NCI-H2227 (cell line): Measurements from ENCODE around the gene BMP8A.
"Not testable (repeated sequence)": the region's sequence is repeated elsewhere in the genome, so short reads cannot be mapped to it uniquely, and the experiment has no call there.

Experiments used
- DNase-seq: peaks from one replicate; lab custom pipeline; 2025; ENCODE audit not compliant: unreplicated experiment; lab: John Stamatoyannopoulos, UW

Gene BMP8A, protein sequence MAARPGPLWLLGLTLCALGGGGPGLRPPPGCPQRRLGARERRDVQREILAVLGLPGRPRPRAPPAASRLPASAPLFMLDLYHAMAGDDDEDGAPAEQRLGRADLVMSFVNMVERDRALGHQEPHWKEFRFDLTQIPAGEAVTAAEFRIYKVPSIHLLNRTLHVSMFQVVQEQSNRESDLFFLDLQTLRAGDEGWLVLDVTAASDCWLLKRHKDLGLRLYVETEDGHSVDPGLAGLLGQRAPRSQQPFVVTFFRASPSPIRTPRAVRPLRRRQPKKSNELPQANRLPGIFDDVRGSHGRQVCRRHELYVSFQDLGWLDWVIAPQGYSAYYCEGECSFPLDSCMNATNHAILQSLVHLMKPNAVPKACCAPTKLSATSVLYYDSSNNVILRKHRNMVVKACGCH

GRCh38 chr1:39491146-39491921 lies at the start of gene BMP8A:
Gene BMP8A (plus strand): TSS chr1:39491636. CDS start chr1:39491992, 356 bp downstream.
- peak; percentile 78 for DNase-seq

DNA sequence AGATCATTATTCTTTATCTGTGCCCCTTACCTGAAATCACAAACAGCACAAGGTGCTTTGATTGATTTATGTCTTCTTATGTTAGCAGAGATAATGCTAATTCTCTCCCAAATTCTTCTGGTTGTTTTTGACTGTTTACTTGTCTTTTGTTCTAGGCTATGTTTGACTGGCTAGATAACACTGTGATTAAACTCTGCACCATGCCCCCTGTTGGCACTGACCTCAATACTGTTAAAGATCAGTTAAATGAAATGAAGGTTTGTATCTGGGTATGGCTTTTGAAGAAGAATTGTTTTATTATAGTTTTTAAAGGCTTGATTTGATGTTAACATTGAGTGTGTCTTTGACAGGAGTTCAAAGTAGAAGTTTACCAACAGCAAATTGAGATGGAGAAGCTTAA lies 49.6 kb upstream of the BMP8A start:
- DNase-seq, result no peak

DNA sequence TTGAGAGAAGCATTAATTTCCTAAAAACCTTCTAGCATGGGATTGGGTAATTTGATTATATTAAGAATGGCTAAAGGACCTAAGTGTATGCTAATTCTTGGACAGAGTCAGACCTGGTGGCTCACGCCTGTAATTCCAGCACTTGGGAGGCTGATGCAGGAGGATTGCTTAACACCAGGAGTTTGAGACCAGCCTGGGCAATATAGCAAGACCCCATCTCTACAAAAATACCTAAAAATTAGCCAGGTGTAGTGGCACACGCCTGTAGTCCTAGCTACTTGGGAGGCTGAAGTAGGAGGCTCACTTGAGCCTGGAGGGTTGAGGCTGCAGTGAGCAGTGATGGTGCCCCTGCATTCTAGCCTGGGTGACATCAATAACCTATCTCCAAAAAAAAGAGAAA lies 45.9 kb upstream of the BMP8A start:
- DNase-seq, result no peak

- DNase-seq, result no peak
Observed at GRCh38 chr1:39446986-39447567, 44.4 kb upstream of the BMP8A start.

DNA sequence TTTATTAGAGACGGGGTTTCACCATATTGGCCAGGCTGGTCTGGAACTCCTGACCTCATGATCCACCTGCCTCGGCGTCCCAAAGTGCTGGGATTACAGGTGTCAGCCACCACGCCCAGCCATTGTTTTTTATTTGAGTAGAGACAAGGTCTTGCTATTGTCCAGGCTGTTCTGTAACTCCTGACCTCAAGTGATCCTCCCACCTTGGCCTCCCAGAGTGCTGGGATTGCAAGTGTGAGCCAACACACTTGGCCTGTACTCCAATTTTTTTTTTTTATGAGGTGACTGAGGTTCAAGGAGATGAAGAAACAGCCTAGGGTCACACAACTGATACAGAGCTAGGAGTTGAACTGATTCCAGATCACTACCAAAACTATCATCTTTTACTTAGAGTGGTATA lies 41.4 kb upstream of the BMP8A start:
- DNase-seq, result not testable (repeated sequence)

- DNase-seq, result no peak
Observed at GRCh38 chr1:39450956-39451606, 40.4 kb upstream of the BMP8A start.

- DNase-seq, result no peak
Observed at GRCh38 chr1:39452081-39452480, 39.4 kb upstream of the BMP8A start.

DNA sequence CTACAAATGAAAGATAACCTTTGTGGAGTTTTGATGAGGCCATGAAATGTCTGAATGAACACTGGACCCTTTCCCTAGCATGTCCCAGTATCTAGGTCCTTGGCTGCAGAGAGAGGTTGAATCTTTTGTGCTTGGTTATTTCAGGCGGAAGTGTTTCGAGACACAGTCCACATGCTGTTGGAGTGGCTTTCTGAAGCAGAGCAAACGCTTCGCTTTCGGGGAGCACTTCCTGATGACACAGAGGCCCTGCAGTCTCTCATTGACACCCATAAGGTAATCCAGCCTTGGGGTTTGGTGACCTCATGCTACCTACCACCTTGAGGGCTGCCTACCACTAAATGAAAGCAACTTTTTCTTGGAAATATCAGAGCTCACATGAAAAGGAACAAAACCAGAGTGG lies 38.9 kb upstream of the BMP8A start:
- DNase-seq, result no peak

- no peak for DNase-seq
Observed at GRCh38 chr1:39453603-39454002, 37.8 kb upstream of the BMP8A start.

GRCh38 chr1:39458991-39459390 lies 32.4 kb upstream of the BMP8A start:
- DNase-seq, result no peak

- no peak for DNase-seq
Observed at GRCh38 chr1:39462074-39462473, 29.4 kb upstream of the BMP8A start.

- no peak for DNase-seq
Observed at GRCh38 chr1:39466413-39467107, 24.9 kb upstream of the BMP8A start.

- DNase-seq, result not testable (repeated sequence)
Observed at GRCh38 chr1:39467108-39467720, 24.2 kb upstream of the BMP8A start.

DNA sequence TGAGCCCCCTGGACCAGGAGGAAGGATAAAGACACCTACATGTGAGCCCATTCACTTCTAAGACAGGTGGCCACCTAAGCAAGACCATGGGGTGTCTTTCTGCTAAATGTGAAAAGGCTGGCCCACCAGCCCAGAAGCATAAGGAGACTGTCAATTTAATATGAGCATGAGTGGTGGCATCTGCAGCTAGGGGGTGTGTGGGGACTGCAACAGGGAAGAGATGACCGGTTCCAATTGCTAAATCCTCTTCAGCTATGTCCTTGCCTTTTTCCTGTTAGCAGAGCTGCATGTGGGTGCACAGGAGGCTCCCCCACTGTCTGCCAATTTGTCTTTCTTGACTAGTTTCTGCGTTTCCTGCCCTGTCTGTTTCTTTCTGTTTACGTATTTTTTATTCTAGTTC lies 22.3 kb upstream of the BMP8A start:
- DNase-seq, result no peak

GRCh38 chr1:39470040-39470439 lies 21.4 kb upstream of the BMP8A start:
- no peak for DNase-seq

DNA sequence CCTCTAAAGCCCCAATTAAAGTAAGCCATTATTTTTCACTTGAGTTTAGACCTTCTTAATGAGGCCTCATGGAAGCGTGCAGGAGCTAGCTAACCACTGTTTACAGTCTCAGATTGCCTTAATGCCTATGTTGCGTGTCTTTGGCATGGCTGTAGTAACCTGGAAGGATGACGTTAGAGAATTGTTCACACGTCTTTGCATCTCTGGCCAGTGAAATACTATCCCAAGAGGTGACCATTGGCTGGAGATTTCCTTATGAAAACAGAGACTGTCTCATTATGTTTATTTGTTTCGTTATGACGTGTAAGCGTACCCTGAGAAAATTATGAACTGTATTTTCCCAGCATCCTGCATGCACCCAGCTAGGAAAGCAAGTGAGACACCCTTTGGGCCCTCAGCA lies 18.6 kb upstream of the BMP8A start:
- no peak for DNase-seq

DNA sequence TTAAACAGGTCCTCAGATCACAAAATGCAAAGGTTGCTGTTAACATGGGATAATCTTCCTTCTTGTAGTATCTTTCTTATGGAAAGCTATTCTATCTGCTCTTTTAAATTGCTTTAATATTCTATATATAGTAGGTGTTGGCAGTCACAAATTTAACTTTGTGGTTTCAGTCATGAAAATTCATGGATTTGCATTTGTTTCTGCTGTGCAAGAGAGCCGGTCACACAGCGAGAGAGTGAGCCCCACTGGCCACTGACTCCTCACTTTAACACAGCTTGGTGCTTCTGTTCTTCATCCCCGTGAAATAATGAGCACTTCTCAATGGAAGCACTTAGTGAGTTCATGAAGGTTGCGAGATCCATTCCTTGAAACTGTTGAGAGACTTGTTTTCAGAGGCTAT lies 18.1 kb upstream of the BMP8A start:
- no peak for DNase-seq

- DNase-seq, result no peak
Observed at GRCh38 chr1:39474810-39475209, 16.6 kb upstream of the BMP8A start.

DNA sequence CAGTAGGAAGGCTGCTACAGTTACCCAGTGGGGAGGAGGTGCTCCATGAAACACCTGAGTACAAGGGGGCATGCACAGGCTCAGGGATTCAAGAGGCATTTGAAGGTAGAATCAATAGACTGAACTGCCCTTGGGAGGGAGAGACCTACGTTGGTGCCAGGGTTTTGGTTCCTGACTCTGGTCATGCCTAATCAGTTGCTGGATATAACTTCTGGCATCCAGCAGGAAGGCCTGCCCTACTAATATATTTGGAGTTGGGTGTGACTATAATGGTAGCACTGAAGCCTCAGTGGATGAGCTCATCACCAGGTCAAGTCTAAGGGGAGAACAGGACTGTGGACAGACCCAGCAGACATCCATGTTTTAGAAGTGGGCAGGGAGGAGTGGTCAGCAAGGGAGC lies 15.9 kb upstream of the BMP8A start:
- DNase-seq, result not testable (repeated sequence)

DNA sequence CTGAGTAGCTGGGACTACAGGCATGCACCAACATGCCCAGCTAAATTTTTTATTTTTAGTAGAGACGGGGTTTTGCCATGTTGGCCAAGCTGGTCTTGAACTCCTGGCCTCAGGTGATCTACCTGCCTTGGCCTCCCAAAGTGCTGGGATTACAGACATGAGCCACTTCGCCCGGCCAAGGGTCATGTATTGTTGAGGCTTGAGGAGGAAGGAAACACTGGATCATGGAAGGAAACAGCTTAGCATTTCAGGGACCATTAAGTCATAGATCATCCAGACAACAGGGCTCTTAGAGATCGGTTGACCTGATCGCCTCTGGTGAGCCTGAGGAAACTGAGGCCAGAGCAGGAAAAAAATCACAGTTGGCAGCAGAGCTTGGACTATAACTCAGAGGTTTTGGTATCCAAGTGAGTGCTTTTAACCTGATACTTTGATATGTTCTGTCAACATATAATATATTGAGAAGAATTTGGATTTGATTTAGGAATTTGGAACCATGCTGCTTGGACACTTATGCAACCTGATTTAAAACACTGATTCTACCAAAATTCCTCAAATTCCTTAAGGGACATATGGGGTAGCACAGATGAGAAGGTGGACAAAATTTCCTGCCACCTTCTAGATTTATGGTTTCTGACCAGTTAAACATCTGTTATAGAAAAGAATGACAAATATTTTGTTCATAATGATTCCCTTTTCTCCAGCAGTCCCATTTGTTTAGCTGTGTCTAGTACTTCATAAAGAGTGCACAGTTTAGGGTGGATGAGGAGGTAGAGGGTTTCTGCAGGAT lies 13.1 kb upstream of the BMP8A start:
- DNase-seq, result no peak
